ENCODE data around the gene CFAP46. TPM values are rescaled to one million over a fixed set of nuclear protein-coding genes. Genes with fewer than 3 reads are reported as not detected.

The CFAP46 gene
- polyA plus RNA-seq, 2 donors: 0.40 to 0.73 TPM

GRCh38 chr10:132929953-132930548 lies 12.3 kb downstream of the CFAP46 start:
- no peaks in the 10 kb centered on the region for H3K36me3 ChIP-seq (ENCODE audit: control insufficient read depth in 2 of 2, insufficient read depth in 2 of 2, low read length in 1 of 2)
- H3K27ac ChIP-seq (ENCODE audit: low read depth in 2 of 2, low read length in 1 of 2): no peak overlapping the region
- no peaks in the 10 kb centered on the region for H3K4me1 ChIP-seq (ENCODE audit: control insufficient read depth in 2 of 2, insufficient read depth in 2 of 2, low read length in 1 of 2)
- H3K4me3 ChIP-seq (ENCODE audit: low read depth in 1 of 2, low read length in 2 of 2): no peak overlapping the region
- 78 to 83% methylated on average over 10 of the region's 10 CpGs for WGBS, 2 donors
- H3K9me3 ChIP-seq (ENCODE audit: control insufficient read depth in 2 of 2, insufficient read depth in 1 of 2, low read depth in 1 of 2, low read length in 1 of 2): peaks cover 0 to 4% of the 10 kb centered on the region in 2 donors
- no peaks in the 10 kb centered on the region for H3K27me3 ChIP-seq (ENCODE audit: control insufficient read depth in 1 of 2, insufficient read depth in 2 of 2, low read length in 2 of 2)

- H3K36me3 ChIP-seq (ENCODE audit: control insufficient read depth in 2 of 2, insufficient read depth in 2 of 2, low read length in 1 of 2): no peaks in the 10 kb centered on the region
- WGBS, 2 donors: 84 to 85% methylated on average over 12 of the region's 12 CpGs
- peaks cover 0 to 4% of the 10 kb centered on the region in 2 donors for H3K9me3 ChIP-seq (ENCODE audit: control insufficient read depth in 2 of 2, insufficient read depth in 1 of 2, low read depth in 1 of 2, low read length in 1 of 2)
- no peaks in the 10 kb centered on the region for H3K27me3 ChIP-seq (ENCODE audit: control insufficient read depth in 1 of 2, insufficient read depth in 2 of 2, low read length in 2 of 2)
- no peaks in the 10 kb centered on the region for H3K4me1 ChIP-seq (ENCODE audit: control insufficient read depth in 2 of 2, insufficient read depth in 2 of 2, low read length in 1 of 2)
- no peak overlapping the region for H3K4me3 ChIP-seq (ENCODE audit: low read depth in 1 of 2, low read length in 2 of 2)
- no peak overlapping the region for H3K27ac ChIP-seq (ENCODE audit: low read depth in 2 of 2, low read length in 1 of 2)
These were observed 12.9 kb downstream of the CFAP46 start for GRCh38 chr10:132929480-132929879.

GRCh38 chr10:132928261-132928660 lies 14.1 kb downstream of the CFAP46 start:
- Histone ChIP-seq H3K27me3 (ENCODE audit: control insufficient read depth in 1 of 2, insufficient read depth in 2 of 2, low read length in 2 of 2) (no peaks in the 10 kb centered on the region), H3K4me1 (ENCODE audit: control insufficient read depth in 2 of 2, insufficient read depth in 2 of 2, low read length in 1 of 2) (no peaks in the 10 kb centered on the region)
- WGBS, 2 donors: 89 to 90% methylated on average over 17 of the region's 17 CpGs

GRCh38 chr10:132927824-132928223 lies 14.5 kb downstream of the CFAP46 start:
- Histone ChIP-seq H3K27me3 (ENCODE audit: control insufficient read depth in 1 of 2, insufficient read depth in 2 of 2, low read length in 2 of 2) (no peaks in the 10 kb centered on the region), H3K4me1 (ENCODE audit: control insufficient read depth in 2 of 2, insufficient read depth in 2 of 2, low read length in 1 of 2) (no peaks in the 10 kb centered on the region), H3K36me3 (ENCODE audit: control insufficient read depth in 2 of 2, insufficient read depth in 2 of 2, low read length in 1 of 2) (no peaks in the 10 kb centered on the region), H3K9me3 (ENCODE audit: control insufficient read depth in 2 of 2, insufficient read depth in 1 of 2, low read depth in 1 of 2, low read length in 1 of 2) (no peaks in the 10 kb centered on the region), H3K4me3 (ENCODE audit: low read depth in 1 of 2, low read length in 2 of 2) (no peak overlapping the region), H3K27ac (ENCODE audit: low read depth in 2 of 2, low read length in 1 of 2) (no peak overlapping the region)
- WGBS, 2 donors: 82 to 85% methylated on average over 11 of the region's 11 CpGs

More at GRCh38 chr10:132928261-132928660, 14.1 kb downstream of the CFAP46 start:
- Histone ChIP-seq H3K4me3 (ENCODE audit: low read depth in 1 of 2, low read length in 2 of 2) (no peak overlapping the region), H3K27ac (ENCODE audit: low read depth in 2 of 2, low read length in 1 of 2) (no peak overlapping the region), H3K36me3 (ENCODE audit: control insufficient read depth in 2 of 2, insufficient read depth in 2 of 2, low read length in 1 of 2) (no peaks in the 10 kb centered on the region), H3K9me3 (ENCODE audit: control insufficient read depth in 2 of 2, insufficient read depth in 1 of 2, low read depth in 1 of 2, low read length in 1 of 2) (no peaks in the 10 kb centered on the region)

- Histone ChIP-seq H3K27ac (ENCODE audit: low read depth in 2 of 2, low read length in 1 of 2) (no peak overlapping the region), H3K4me1 (ENCODE audit: control insufficient read depth in 2 of 2, insufficient read depth in 2 of 2, low read length in 1 of 2) (no peaks in the 10 kb centered on the region), H3K4me3 (ENCODE audit: low read depth in 1 of 2, low read length in 2 of 2) (no peak overlapping the region), H3K36me3 (ENCODE audit: control insufficient read depth in 2 of 2, insufficient read depth in 2 of 2, low read length in 1 of 2) (no peaks in the 10 kb centered on the region), H3K9me3 (ENCODE audit: control insufficient read depth in 2 of 2, insufficient read depth in 1 of 2, low read depth in 1 of 2, low read length in 1 of 2) (no peaks in the 10 kb centered on the region), H3K27me3 (ENCODE audit: control insufficient read depth in 1 of 2, insufficient read depth in 2 of 2, low read length in 2 of 2) (no peaks in the 10 kb centered on the region)
- 88 to 89% methylated on average over 52 of the region's 52 CpGs for WGBS, 2 donors
These were observed 15.4 kb downstream of the CFAP46 start for GRCh38 chr10:132926777-132927650.

- Histone ChIP-seq H3K27ac (ENCODE audit: low read depth in 2 of 2, low read length in 1 of 2) (no peak overlapping the region), H3K9me3 (ENCODE audit: control insufficient read depth in 2 of 2, insufficient read depth in 1 of 2, low read depth in 1 of 2, low read length in 1 of 2) (no peaks in the 10 kb centered on the region), H3K4me3 (ENCODE audit: low read depth in 1 of 2, low read length in 2 of 2) (no peak overlapping the region), H3K4me1 (ENCODE audit: control insufficient read depth in 2 of 2, insufficient read depth in 2 of 2, low read length in 1 of 2) (no peaks in the 10 kb centered on the region), H3K27me3 (ENCODE audit: control insufficient read depth in 1 of 2, insufficient read depth in 2 of 2, low read length in 2 of 2) (no peaks in the 10 kb centered on the region), H3K36me3 (ENCODE audit: control insufficient read depth in 2 of 2, insufficient read depth in 2 of 2, low read length in 1 of 2) (no peaks in the 10 kb centered on the region)
- WGBS, 2 donors: 83 to 84% methylated on average over 21 of the region's 21 CpGs
These were observed 16.3 kb downstream of the CFAP46 start for GRCh38 chr10:132926070-132926469.

- Histone ChIP-seq H3K27me3 (ENCODE audit: control insufficient read depth in 1 of 2, insufficient read depth in 2 of 2, low read length in 2 of 2) (no peaks in the 10 kb centered on the region), H3K4me1 (ENCODE audit: control insufficient read depth in 2 of 2, insufficient read depth in 2 of 2, low read length in 1 of 2) (peaks cover 0 to 3% of the 10 kb centered on the region in 2 donors), H3K36me3 (ENCODE audit: control insufficient read depth in 2 of 2, insufficient read depth in 2 of 2, low read length in 1 of 2) (no peaks in the 10 kb centered on the region), H3K27ac (ENCODE audit: low read depth in 2 of 2, low read length in 1 of 2) (no peak overlapping the region), H3K9me3 (ENCODE audit: control insufficient read depth in 2 of 2, insufficient read depth in 1 of 2, low read depth in 1 of 2, low read length in 1 of 2) (no peaks in the 10 kb centered on the region), H3K4me3 (ENCODE audit: low read depth in 1 of 2, low read length in 2 of 2) (no peak overlapping the region)
- WGBS, 2 donors: 93 to 96% methylated on average over 18 to 22 of the region's 22 CpGs
These were observed 16.8 kb downstream of the CFAP46 start for GRCh38 chr10:132925614-132926013.

- Histone ChIP-seq H3K4me1 (ENCODE audit: control insufficient read depth in 2 of 2, insufficient read depth in 2 of 2, low read length in 1 of 2) (peaks cover 0 to 3% of the 10 kb centered on the region in 2 donors), H3K9me3 (ENCODE audit: control insufficient read depth in 2 of 2, insufficient read depth in 1 of 2, low read depth in 1 of 2, low read length in 1 of 2) (no peaks in the 10 kb centered on the region), H3K27ac (ENCODE audit: low read depth in 2 of 2, low read length in 1 of 2) (no peak overlapping the region), H3K4me3 (ENCODE audit: low read depth in 1 of 2, low read length in 2 of 2) (no peak overlapping the region), H3K36me3 (ENCODE audit: control insufficient read depth in 2 of 2, insufficient read depth in 2 of 2, low read length in 1 of 2) (no peaks in the 10 kb centered on the region), H3K27me3 (ENCODE audit: control insufficient read depth in 1 of 2, insufficient read depth in 2 of 2, low read length in 2 of 2) (no peaks in the 10 kb centered on the region)
- 79 to 83% methylated on average over 24 of the region's 24 CpGs for WGBS, 2 donors
These were observed 17.3 kb downstream of the CFAP46 start for GRCh38 chr10:132925071-132925561.

GRCh38 chr10:132924046-132924952 lies 18.1 kb downstream of the CFAP46 start:
- no peaks in the 10 kb centered on the region for H3K27me3 ChIP-seq (ENCODE audit: control insufficient read depth in 1 of 2, insufficient read depth in 2 of 2, low read length in 2 of 2)
- H3K36me3 ChIP-seq (ENCODE audit: control insufficient read depth in 2 of 2, insufficient read depth in 2 of 2, low read length in 1 of 2): no peaks in the 10 kb centered on the region
- WGBS, 2 donors: 90 to 92% methylated on average over 41 to 42 of the region's 42 CpGs
- peaks cover 0 to 3% of the 10 kb centered on the region in 2 donors for H3K4me1 ChIP-seq (ENCODE audit: control insufficient read depth in 2 of 2, insufficient read depth in 2 of 2, low read length in 1 of 2)
- H3K27ac ChIP-seq (ENCODE audit: low read depth in 2 of 2, low read length in 1 of 2): no peak overlapping the region
- no peaks in the 10 kb centered on the region for H3K9me3 ChIP-seq (ENCODE audit: control insufficient read depth in 2 of 2, insufficient read depth in 1 of 2, low read depth in 1 of 2, low read length in 1 of 2)
- no peak overlapping the region for H3K4me3 ChIP-seq (ENCODE audit: low read depth in 1 of 2, low read length in 2 of 2)
